Endothelial cell of hepatic sinusoid (primary cell): ENCODE results near the gene DSCAM.

Experiments
- in situ Hi-C: cut with HindIII; loops from 2 replicates; pipeline ENCODE4 v1.10.0; 2017; ENCODE audit warnings: low sequenced_read_pairs

DSCAM gene

GRCh38 chr21:39965026-39965425, 881.9 kb downstream of the DSCAM start:
- in situ Hi-C loops = no loop called here

DNA sequence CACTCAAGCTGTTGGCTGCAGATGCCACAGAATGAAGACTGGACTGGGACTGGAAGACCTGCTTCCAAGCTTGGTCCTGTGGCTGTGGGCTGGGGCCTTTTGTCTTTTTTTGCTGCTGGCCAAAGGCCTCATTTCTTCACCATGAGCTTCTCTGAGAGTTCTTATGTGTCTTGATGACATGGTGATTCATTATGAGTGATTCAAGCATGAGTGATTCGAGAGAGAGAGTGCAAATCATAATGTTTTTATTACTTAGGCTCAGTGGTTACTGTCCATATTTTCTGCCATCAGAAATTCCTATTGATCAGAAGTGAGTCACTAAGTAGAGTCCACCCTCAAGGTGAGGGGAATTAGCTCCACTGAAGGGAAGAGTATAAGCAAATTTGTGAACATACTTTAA, 885.7 kb downstream of the DSCAM start:
- in situ Hi-C loops = no loop called here
